Left lung (tissue), 10 donors: ENCODE data around the gene HIVEP3. TPM values are rescaled to one million over a fixed set of nuclear protein-coding genes. Genes with fewer than 3 reads are reported as not detected.
"Not testable (repeated sequence)": the region's sequence is repeated elsewhere in the genome, so short reads cannot be mapped to it uniquely, and the experiment has no call there.

Experiments
- ATAC-seq: fragments of 200-7000 bp; cut with Tn5 transposase; one replicate; pipeline ENCODE4 v1.9.1; 2020; ENCODE audit warnings: moderate library complexity
- DNase-seq, 4 donors: peaks; one replicate each; pipeline ENCODE4 v3.0.0-alpha.2; 2013 to 2020
- H3K27ac ChIP-seq, 2 donors: fragments of 200-600 bp; sonication (generic) in 1 of 2; one replicate each; pipeline versions ENCODE4 v1.5.0 to v1.8.0; 2020 to 2021
- H3K27me3 ChIP-seq, 2 donors: fragments of 200-600 bp; sonication (generic) in 1 of 2; one replicate each; pipeline versions ENCODE4 v1.5.0 to v1.8.0; 2020 to 2021
- H3K36me3 ChIP-seq, 2 donors: fragments of 200-600 bp; sonication (generic) in 1 of 2; one replicate each; pipeline versions ENCODE4 v1.5.0 to v1.8.0; 2020 to 2021
- H3K4me1 ChIP-seq, 2 donors: fragments of 200-600 bp; one replicate each; pipeline ENCODE4 v1.8.0; 2021
- H3K4me3 ChIP-seq, 2 donors: fragments of 200-600 bp; sonication (generic) in 1 of 2; one replicate each; pipeline versions ENCODE4 v1.5.0 to v1.8.0; 2020 to 2021; ENCODE audit warnings: mild to moderate bottlenecking in 1 of 2
- H3K9me3 ChIP-seq, 2 donors: fragments of 200-600 bp; sonication (generic) in 1 of 2; one replicate each; pipeline versions ENCODE4 v1.5.0 to v1.8.0; 2020 to 2021
- CTCF ChIP-seq, 2 donors: fragments of 200-600 bp; sonication (generic) in 1 of 2; IDR thresholded peaks; one replicate each; pipeline versions ENCODE4 v1.5.0 to v1.8.0; 2021; ENCODE audit warnings: antibody characterized with exemption in 2 of 2
- intact Hi-C, 2 donors: fragments of 100-400 bp; cut with DNase I; formaldehyde crosslinking; loops; one replicate each; pipeline versions ENCODE4 v1.11.2 to v1.14.2; 2022
- polyA plus RNA-seq, 6 donors: library from polyadenylated mRNA; unstranded; fragments of 120-200 nt; gene quantifications; one replicate each; pipeline ENCODE4 v1.2.1, GENCODE V29; 2013; ENCODE audit not compliant: insufficient read length in 6 of 6
- total RNA-seq, 2 donors: library from RNA; stranded (reverse); fragmentation: NEBNext Ultra II Directional; extraction: Animal tissue kit (Norgen Biotek cat#: 25700); gene quantifications; one replicate each; pipeline ENCODE4 v1.2.1, GENCODE V29; 2021
- donor health status: DM: no; HTN: yes; CAD: no.
- donor health status: DM: no; HTN: no; CAD: no.

HIVEP3 gene
- total and polyA plus RNA-seq, 8 donors = 6.0 to 15.6 (median 7.4) TPM

GRCh38 chr1:41695118-41695745 is 223.5 kb downstream of the HIVEP3 start:
- H3K27me3 ChIP-seq = no peaks in the 10 kb centered on the region
- H3K4me1 ChIP-seq = peaks cover 0 to 14% of the 10 kb centered on the region in 2 donors
- H3K36me3 ChIP-seq = no peaks in the 10 kb centered on the region
- ATAC-seq (peak; percentile 75), DNase-seq (peak in 1 of 4 donors; percentile 57)
- intact Hi-C loops = no loop called here
- no peak overlapping the region for H3K27ac ChIP-seq
- no peak overlapping the region for H3K4me3 ChIP-seq
- no peak for TF ChIP-seq CTCF (IDR thresholded peaks at IDR 0.05)
- no peaks in the 10 kb centered on the region for H3K9me3 ChIP-seq

GRCh38 chr1:41691966-41692365 is 226.8 kb downstream of the HIVEP3 start:
- H3K36me3 ChIP-seq, H3K27ac ChIP-seq, DNase-seq, H3K4me3 ChIP-seq, H3K27me3 ChIP-seq, H3K9me3 ChIP-seq, intact Hi-C loops: not testable (repeated sequence)
- peaks cover 0 to 28% of the 10 kb centered on the region in 2 donors for H3K4me1 ChIP-seq
- ATAC-seq = peak; percentile 29

GRCh38 chr1:41691424-41691823 is 227.3 kb downstream of the HIVEP3 start:
- intact Hi-C loops = no loop called here
- ATAC-seq (no peak), DNase-seq (no peak)
- Histone ChIP-seq H3K4me1 (peaks cover 0 to 34% of the 10 kb centered on the region in 2 donors), H3K4me3 (no peak overlapping the region), H3K27me3 (no peaks in the 10 kb centered on the region), H3K27ac (no peak overlapping the region), H3K9me3 (no peaks in the 10 kb centered on the region), H3K36me3 (no peaks in the 10 kb centered on the region)
- TF ChIP-seq CTCF (IDR thresholded peaks at IDR 0.05) = no peak

GRCh38 chr1:41690331-41690730 is 228.4 kb downstream of the HIVEP3 start:
- Histone ChIP-seq H3K36me3 (no peaks in the 10 kb centered on the region), H3K4me3 (no peak overlapping the region), H3K27me3 (no peaks in the 10 kb centered on the region), H3K27ac (no peak overlapping the region), H3K4me1 (peaks cover 0 to 36% of the 10 kb centered on the region in 2 donors), H3K9me3 (no peaks in the 10 kb centered on the region)
- no peak for TF ChIP-seq CTCF (IDR thresholded peaks at IDR 0.05)
- intact Hi-C loops = no loop called here
- DNase-seq = no peak
- ATAC-seq = no peak

- Histone ChIP-seq H3K27me3 (no peaks in the 10 kb centered on the region), H3K36me3 (no peaks in the 10 kb centered on the region), H3K4me3 (no peak overlapping the region), H3K9me3 (no peaks in the 10 kb centered on the region), H3K4me1 (peaks cover 0 to 37% of the 10 kb centered on the region in 2 donors), H3K27ac (no peak overlapping the region)
- peak; percentile 25 for ATAC-seq
- no peak for DNase-seq
- intact Hi-C loops = no loop called here
- TF ChIP-seq CTCF (IDR thresholded peaks at IDR 0.05) = no peak
Measured at GRCh38 chr1:41689558-41689981, 229.2 kb downstream of the HIVEP3 start.

GRCh38 chr1:41689139-41689538 is 229.6 kb downstream of the HIVEP3 start:
- TF ChIP-seq CTCF (IDR thresholded peaks at IDR 0.05) = no peak
- no peaks in the 10 kb centered on the region for H3K9me3 ChIP-seq
- peaks cover 0 to 41% of the 10 kb centered on the region in 2 donors for H3K4me1 ChIP-seq
- no peak for ATAC-seq
- no peak overlapping the region for H3K4me3 ChIP-seq
- H3K27me3 ChIP-seq = no peaks in the 10 kb centered on the region
- H3K27ac ChIP-seq = no peak overlapping the region
- no peak for DNase-seq
- intact Hi-C loops = no loop called here
- H3K36me3 ChIP-seq = no peaks in the 10 kb centered on the region
